Raji (cell line): ENCODE data around the gene ENTPD5.

ENCODE experiments used
- POLR2A ChIP-seq: IDR thresholded peaks from 2 replicates; pipeline ENCODE4 v1.6.1; 2011; ENCODE audit warnings: low read depth, low read length, control low read depth; ENCODE audit not compliant: insufficient read depth

The ENTPD5 gene

GRCh38 chr14:73913256-73913655, 105.8 kb downstream of the ENTPD5 start:
- TF ChIP-seq POLR2A, result no peak

- TF ChIP-seq POLR2A, result no peak
Observed at GRCh38 chr14:73909681-73910080, 109.4 kb downstream of the ENTPD5 start.
